Common myeloid progenitor, CD34-positive (primary cell): ENCODE data around the gene FAM229A.

Experiments used
- CTCF ChIA-PET: fragments of 350-600 bp; sonication (Branson Sonifier 250); formaldehyde crosslinking; loops from one replicate; lab custom pipeline; 2021; ENCODE audit warnings: antibody characterized with exemption; lab: Charles Lee
- POLR2A ChIA-PET: fragments of 350-600 bp; sonication (Branson Sonifier 250); formaldehyde crosslinking; loops from one replicate; lab custom pipeline; 2021; ENCODE audit warnings: antibody characterized with exemption; lab: Charles Lee
- DNase-seq, 3 donors: peaks; one replicate each; pipeline versions ENCODE4 v3.0.0 to v3.0.0-alpha.2; 2013
- H3K27ac ChIP-seq, 2 experiments: 1 replicate in 1 of 2; 2 replicates in 1 of 2; pipeline ENCODE4 v1.7.0; 2013; ENCODE audit warnings: inconsistent platforms in 2 of 2, low read length in 2 of 2, mild to moderate bottlenecking in 2 of 2, low read depth in 1 of 2, moderate library complexity in 1 of 2; ENCODE audit not compliant: severe bottlenecking in 2 of 2, insufficient read depth in 1 of 2, poor library complexity in 1 of 2
- H3K27me3 ChIP-seq, 5 experiments: replicated peaks in 2 of 5; 1 replicate in 3 of 5; 2 replicates in 2 of 5; pipeline versions ENCODE4 v1.6.1 to v1.7.0; 2013; ENCODE audit warnings: low read length in 4 of 5, mild to moderate bottlenecking in 2 of 5, moderate library complexity in 2 of 5, inconsistent platforms in 1 of 5; ENCODE audit not compliant: insufficient read depth in 5 of 5, control insufficient read depth in 4 of 5
- H3K36me3 ChIP-seq, 4 experiments: 1 replicate in 2 of 4; 2 replicates in 2 of 4; pipeline versions ENCODE4 v1.6.1 to v1.7.0; 2013; ENCODE audit warnings: low read length in 3 of 4, control low read depth in 1 of 4, mild to moderate bottlenecking in 1 of 4; ENCODE audit not compliant: control insufficient read depth in 4 of 4, insufficient read depth in 4 of 4
- H3K4me1 ChIP-seq, 4 experiments: 1 replicate in 3 of 4; 2 replicates in 1 of 4; pipeline versions ENCODE4 v1.6.1 to v1.7.1; 2013; ENCODE audit warnings: low read length in 3 of 4, mild to moderate bottlenecking in 3 of 4, control low read depth in 1 of 4, inconsistent platforms in 1 of 4, moderate library complexity in 1 of 4; ENCODE audit not compliant: control insufficient read depth in 4 of 4, insufficient read depth in 4 of 4; ENCODE audit errors: control extremely low read depth in 1 of 4
- H3K4me3 ChIP-seq, 7 experiments: 1 replicate in 4 of 7; 2 replicates in 3 of 7; pipeline versions ENCODE4 v1.5.1 to v1.7.0; 2013; ENCODE audit warnings: mild to moderate bottlenecking in 7 of 7, low read length in 6 of 7, moderate library complexity in 6 of 7, inconsistent platforms in 2 of 7, low read depth in 2 of 7, control low read depth in 1 of 7; ENCODE audit not compliant: insufficient read depth in 4 of 7, control insufficient read depth in 1 of 7; ENCODE audit errors: extremely low read depth in 1 of 7
- H3K9me3 ChIP-seq, 5 experiments: 1 replicate in 4 of 5; 2 replicates in 1 of 5; pipeline versions ENCODE4 v1.6.1 to v1.7.1; 2013; ENCODE audit warnings: low read length in 4 of 5, mild to moderate bottlenecking in 2 of 5, inconsistent platforms in 1 of 5, low read depth in 1 of 5, moderate library complexity in 1 of 5; ENCODE audit not compliant: control insufficient read depth in 4 of 5, insufficient read depth in 2 of 5; ENCODE audit errors: control extremely low read depth in 1 of 5
- WGBS: methylation state at CpG from one replicate; pipeline ENCODE4 v1.1.5; 2013; ENCODE audit not compliant: insufficient coverage; 5-methylcytosine and 5-hydroxymethylcytosine counted together

Gene FAM229A

DNA sequence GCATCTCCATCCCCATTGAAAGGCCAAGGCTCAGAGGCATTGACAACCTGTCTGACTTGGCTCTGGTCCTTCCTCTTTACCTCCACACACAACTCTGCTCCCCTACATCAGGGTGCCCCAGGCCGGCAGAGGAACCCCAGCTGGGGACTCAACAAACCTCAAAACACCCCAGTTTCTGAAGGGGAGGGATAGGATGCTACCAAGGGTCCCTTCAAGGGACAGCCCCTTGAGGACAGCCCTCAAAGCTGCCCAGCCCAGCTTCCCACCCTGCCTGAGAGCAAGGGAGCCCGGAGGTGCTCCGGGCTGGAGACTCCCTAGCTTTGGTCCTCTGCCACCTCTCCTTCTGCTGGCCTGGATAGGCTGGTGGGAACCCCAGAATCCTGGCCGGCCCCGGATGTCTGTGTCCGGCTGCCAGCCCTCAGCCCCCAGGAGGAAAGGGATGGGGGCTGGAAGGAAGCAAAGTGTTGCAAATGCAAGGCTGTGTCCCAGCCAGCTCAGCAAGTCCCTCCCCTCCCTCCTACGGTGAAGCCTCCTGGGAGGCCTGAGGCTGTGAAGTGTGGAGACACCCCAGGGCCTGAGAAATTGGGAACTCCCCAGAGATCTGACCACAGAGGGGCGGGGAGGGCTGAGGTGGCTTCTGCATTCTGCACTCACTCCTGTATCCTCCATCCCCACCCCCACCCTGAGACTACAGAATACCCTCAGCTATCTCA lies 25.2 kb downstream of the FAM229A start:
- DNase-seq: peak; percentile 78 to 96 (median 95)
- H3K4me3 ChIP-seq: peak overlapping the region in 2 of 7 experiments; percentile 8 to 80

GRCh38 chr1:32336591-32336932 lies 25.7 kb downstream of the FAM229A start:
- Histone ChIP-seq H3K4me1 (peaks cover 0 to 54% (median 51%) of the 10 kb centered on the region in 4 experiments), H3K4me3 (peak overlapping the region in 4 of 7 experiments; percentile 25 to 80 (median 53)), H3K9me3 (no peaks in the 10 kb centered on the region), H3K36me3 (peaks cover 6 to 24% (median 20%) of the 10 kb centered on the region in 4 experiments), H3K27me3 (peaks cover 0 to 7% (median 0%) of the 10 kb centered on the region in 5 experiments), H3K27ac (no peak overlapping the region)
- DNase-seq: no peak
- WGBS: 37% methylated on average over 9 of the region's 15 CpGs
- ChIA-PET CTCF (interaction anchor here (0.9 to 3.5 kb wide), 9 partner anchors 10 to 121 kb away, joined by 4 to 29 read pairs (median 5); no protein-coding TSS in a partner anchor), POLR2A (interaction anchor here (0.6 to 3.6 kb wide), 13 partner anchors 8 to 121 kb away, joined by 3 to 27 read pairs (median 5); partner anchors contain the start of genes BSDC1, FAM229A and TSSK3)

More for the DNA sequence above, 25.2 kb downstream of the FAM229A start:
- Histone ChIP-seq H3K27me3 (peaks cover 0 to 7% (median 0%) of the 10 kb centered on the region in 5 experiments), H3K36me3 (peaks cover 4 to 18% (median 14%) of the 10 kb centered on the region in 4 experiments), H3K9me3 (no peaks in the 10 kb centered on the region), H3K4me1 (peaks cover 0 to 54% (median 51%) of the 10 kb centered on the region in 4 experiments), H3K27ac (no peak overlapping the region)
- CTCF ChIA-PET: interaction anchor here (1.3 to 3.5 kb wide), 9 partner anchors 10 to 122 kb away, joined by 4 to 29 read pairs (median 5); no protein-coding TSS in a partner anchor
- POLR2A ChIA-PET: interaction anchor here (0.6 to 3.6 kb wide), 10 partner anchors 9 to 96 kb away, joined by 3 to 27 read pairs (median 5); no protein-coding TSS in a partner anchor
- WGBS: 100% methylated on average over 2 of the region's 8 CpGs

GRCh38 chr1:32335790-32336590 lies 26.3 kb downstream of the FAM229A start, which contains the start of gene MARCKSL1:
TSS of gene MARCKSL1 (minus strand) at chr1:32336233. CDS start at chr1:32336033, 200 bp downstream.
- Histone ChIP-seq H3K27ac (peak within 1 kb of the TSS in 1 of 2 experiments; percentile 20), H3K9me3 (no peaks in the 10 kb centered on the region), H3K4me3 (peak within 1 kb of the TSS; percentile 33 to 80 (median 66)), H3K4me1 (peaks cover 0 to 54% (median 51%) of the 10 kb centered on the region in 4 experiments), H3K27me3 (peaks cover 0 to 5% (median 0%) of the 10 kb centered on the region in 5 experiments), H3K36me3 (peaks cover 8 to 30% (median 25%) of the 10 kb centered on the region in 4 experiments)
- DNase-seq: peak; percentile 72 to 83 (median 79)
- ChIA-PET CTCF (interaction anchor here (0.6 to 3.5 kb wide), 9 partner anchors 11 to 120 kb away, joined by 3 to 29 read pairs (median 5); partner anchors contain the start of genes FAM229A and TSSK3), POLR2A (interaction anchor here (0.6 to 3.6 kb wide), 13 partner anchors 11 to 121 kb away, joined by 3 to 27 read pairs (median 5); partner anchors contain the start of genes BSDC1, FAM229A and TSSK3)
- under 1% methylated on average over 56 of the region's 95 CpGs for WGBS

GRCh38 chr1:32335535-32335789 lies 26.8 kb downstream of the FAM229A start:
- peaks cover 0 to 5% (median 0%) of the 10 kb centered on the region in 5 experiments for H3K27me3 ChIP-seq
- no peak for DNase-seq
- peak overlapping the region; percentile 33 to 80 (median 66) for H3K4me3 ChIP-seq
- H3K27ac ChIP-seq: peak overlapping the region in 1 of 2 experiments; percentile 20
- peaks cover 0 to 54% (median 51%) of the 10 kb centered on the region in 4 experiments for H3K4me1 ChIP-seq
- WGBS: 0% methylated on average over 26 of the region's 34 CpGs
- H3K9me3 ChIP-seq: no peaks in the 10 kb centered on the region
- peaks cover 8 to 35% (median 28%) of the 10 kb centered on the region in 4 experiments for H3K36me3 ChIP-seq
- ChIA-PET POLR2A (interaction anchor here (0.7 to 3.6 kb wide), 11 partner anchors 11 to 120 kb away, joined by 3 to 27 read pairs (median 7); partner anchors contain the start of genes BSDC1, FAM229A and TSSK3), CTCF (interaction anchor here (0.9 to 3.5 kb wide), 7 partner anchors 12 to 36 kb away, joined by 3 to 29 read pairs (median 5); no protein-coding TSS in a partner anchor)

DNA sequence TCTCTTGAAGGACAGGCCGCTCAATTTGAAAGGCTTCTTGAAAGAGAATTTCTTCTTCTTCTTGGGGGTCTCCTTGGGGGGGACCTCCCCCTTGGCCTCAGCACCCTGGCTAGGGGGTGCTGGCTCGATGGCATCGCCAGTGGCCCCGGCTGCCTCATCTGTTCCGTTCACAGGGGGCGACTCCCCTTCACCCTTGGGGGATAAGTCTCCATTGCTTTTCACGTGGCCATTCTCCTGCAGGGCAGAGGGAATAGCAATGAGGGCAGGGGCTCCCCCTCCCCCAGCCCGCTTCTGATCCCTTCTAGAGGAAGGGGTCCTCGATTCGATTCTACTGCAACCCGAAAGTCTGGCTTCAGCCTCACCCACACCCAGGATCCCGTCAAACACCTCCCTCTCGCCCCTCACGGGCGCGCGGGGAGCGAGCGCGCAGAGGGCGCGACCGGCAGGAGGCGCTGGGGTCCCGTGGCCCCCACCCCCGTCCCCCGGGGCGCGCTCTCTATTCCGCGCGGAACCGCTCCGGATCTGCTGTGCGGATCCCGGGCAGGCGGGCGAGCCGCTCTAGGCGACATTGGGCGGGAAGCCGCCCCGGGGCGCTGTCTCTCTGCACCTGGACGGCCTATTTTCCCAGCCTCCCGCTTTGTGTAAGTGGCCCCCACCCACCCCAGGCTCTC lies 27.3 kb downstream of the FAM229A start:
- Histone ChIP-seq H3K27me3 (peaks cover 0 to 3% (median 0%) of the 10 kb centered on the region in 5 experiments), H3K9me3 (no peaks in the 10 kb centered on the region), H3K27ac (peak overlapping the region in 1 of 2 experiments; percentile 20), H3K4me1 (peaks cover 0 to 52% (median 50%) of the 10 kb centered on the region in 4 experiments), H3K4me3 (peak overlapping the region; percentile 33 to 80 (median 66)), H3K36me3 (peaks cover 9 to 40% (median 30%) of the 10 kb centered on the region in 4 experiments)
- POLR2A ChIA-PET: interaction anchor here (1.1 to 3.6 kb wide), 6 partner anchors 12 to 94 kb away, joined by 3 to 27 read pairs (median 10); partner anchors contain the start of genes FAM229A and TSSK3
- CTCF ChIA-PET: interaction anchor here (1.0 to 3.5 kb wide), 7 partner anchors 12 to 38 kb away, joined by 3 to 29 read pairs (median 16); no protein-coding TSS in a partner anchor
- 2% methylated on average over 31 of the region's 46 CpGs for WGBS
- DNase-seq: peak; percentile 56 to 73 (median 65)
